HepG2 (cell line): ENCODE data around the gene NCKIPSD. TPM values are rescaled to one million over a fixed set of nuclear protein-coding genes. Genes with fewer than 3 reads are reported as not detected.
A peak's percentile ranks its signal among the peaks of the same experiment; 100 is the strongest.
"Not testable (repeated sequence)": the region's sequence is repeated elsewhere in the genome, so short reads cannot be mapped to it uniquely, and the experiment has no call there.

Experiments used
- ATAC-seq: fragments of 200-7000 bp; cut with Tn5 transposase; 3 replicates; pipeline ENCODE4 v1.9.1; 2020; ENCODE audit warnings: mild to moderate bottlenecking, moderate library complexity
- BruUV-seq: library from RNA; stranded (reverse); fragments of 400-500 nt; replicated peaks from 2 replicates; lab custom pipeline; 2021; lab: Mats Ljungman, UMichigan
- CTCF ChIA-PET: fragments of 300-600 bp; formaldehyde crosslinking; extraction: SDS; loops from one replicate; lab custom pipeline; 2021; ENCODE audit warnings: low total read pairs, inconsistent platforms, low intra/inter-chr PET ratio; lab: Yijun Ruan, JAX
- POLR2A ChIA-PET: fragments of 350-600 bp; sonication (Branson Sonifier 250); formaldehyde crosslinking; loops from one replicate; lab custom pipeline; 2020; ENCODE audit warnings: antibody characterized with exemption, inconsistent platforms; lab: Yijun Ruan, JAX
- DNase-seq: peaks from one replicate; pipeline ENCODE4 v3.0.0-alpha.2; 2015; ENCODE audit warnings: low spot score
- FAIRE-seq: peaks from 3 replicates; lab custom pipeline; 2011; peaks lifted over from hg19 to GRCh38; lab: Jason Lieb, UNC
- H2AFZ ChIP-seq: one replicate; pipeline ENCODE4 v1.6.1; 2011; ENCODE audit warnings: low read length, inconsistent platforms
- H3K27ac ChIP-seq: fragments of 300-600 bp; 3 replicates; pipeline ENCODE4 v1.8.0; 2011; ENCODE audit warnings: mixed run types, mild to moderate bottlenecking, mixed read lengths, low read length, inconsistent platforms; ENCODE audit not compliant: insufficient read depth; ENCODE audit errors: extremely low read length
- H3K27me3 ChIP-seq, 2 experiments: fragments of 200-600 bp in 1 of 2; 2 replicates in 1 of 2; 3 replicates in 1 of 2; pipeline versions ENCODE4 v1.6.0 to v1.8.0; 2011; ENCODE audit warnings: low read length in 2 of 2, mild to moderate bottlenecking in 2 of 2, moderate library complexity in 2 of 2, inconsistent platforms in 1 of 2; ENCODE audit not compliant: insufficient read depth in 2 of 2, control insufficient read depth in 1 of 2
- H3K36me3 ChIP-seq, 2 experiments: fragments of 200-600 bp in 1 of 2; replicated peaks in 1 of 2; 2 replicates in 1 of 2; 3 replicates in 1 of 2; pipeline versions ENCODE4 v1.5.1 to v1.8.0; 2011; ENCODE audit warnings: low read length in 2 of 2, inconsistent platforms in 1 of 2; ENCODE audit not compliant: insufficient read depth in 2 of 2, control insufficient read depth in 1 of 2
- H3K4me1 ChIP-seq: 2 replicates; pipeline ENCODE4 v1.5.1; 2012; ENCODE audit warnings: low read length, inconsistent platforms; ENCODE audit not compliant: insufficient read depth
- H3K4me2 ChIP-seq: 2 replicates; pipeline ENCODE4 v1.6.0; 2011; ENCODE audit warnings: low read depth, low read length, inconsistent platforms
- H3K4me3 ChIP-seq, 3 experiments: fragments of 200-600 bp in 1 of 3; sonication (generic), shearing (Covaris generic) in 1 of 3; replicated peaks in 1 of 3; 2 replicates each; pipeline ENCODE4 v1.5.1; 2011 to 2016; ENCODE audit warnings: low read length in 3 of 3, inconsistent platforms in 2 of 3, low read depth in 2 of 3, mild to moderate bottlenecking in 2 of 3, control low read depth in 1 of 3, mixed read lengths in 1 of 3; ENCODE audit not compliant: insufficient read depth in 1 of 3
- H3K79me2 ChIP-seq: one replicate; pipeline ENCODE4 v1.6.1; 2011; ENCODE audit warnings: low read length, inconsistent platforms; ENCODE audit not compliant: insufficient read depth
- H3K9ac ChIP-seq: 2 replicates; pipeline ENCODE4 v1.6.0; 2011; ENCODE audit warnings: mild to moderate bottlenecking, low read depth, low read length, inconsistent platforms; ENCODE audit not compliant: insufficient read depth
- H3K9me3 ChIP-seq: 2 replicates; pipeline ENCODE4 v1.5.1; 2012; ENCODE audit warnings: mild to moderate bottlenecking, low read length
- H4K20me1 ChIP-seq: 2 replicates; pipeline ENCODE4 v1.6.0; 2011; ENCODE audit warnings: inconsistent platforms, mild to moderate bottlenecking, low read length, moderate library complexity; ENCODE audit not compliant: insufficient read depth
- ARID5B ChIP-seq: IDR thresholded peaks from 2 replicates; pipeline ENCODE4 v1.4.0; 2020; ENCODE audit warnings: mild to moderate bottlenecking, missing genetic modification reagents
- FOXP1 ChIP-seq, 2 experiments: fragments of 450-650 bp in 1 of 2; IDR thresholded peaks; 2 replicates each; pipeline ENCODE4 v1.6.1; 2017 to 2018; ENCODE audit warnings: antibody characterized with exemption in 1 of 2
- FOXP4 ChIP-seq: sonication (generic); formaldehyde crosslinking; IDR thresholded peaks from 2 replicates; pipeline ENCODE4 v1.4.0; 2020; ENCODE audit warnings: missing genetic modification reagents
- HDAC1 ChIP-seq: sonication (generic); formaldehyde crosslinking; IDR thresholded peaks from 2 replicates; pipeline ENCODE4 v1.5.1; 2020; ENCODE audit warnings: mild to moderate bottlenecking, missing genetic modification reagents
- NR2F6 ChIP-seq, 2 experiments: IDR thresholded peaks; 2 replicates each; pipeline ENCODE4 v1.6.1; 2016; ENCODE audit warnings: antibody characterized with exemption in 1 of 2, mild to moderate bottlenecking in 1 of 2
- RFX3 ChIP-seq: IDR thresholded peaks from 2 replicates; pipeline ENCODE4 v1.6.1; 2016; ENCODE audit warnings: missing biosample characterization, missing genetic modification reagents
- SOX13 ChIP-seq, 3 experiments: fragments of 450-650 bp in 1 of 3; sonication (generic) in 1 of 3; formaldehyde crosslinking in 1 of 3; IDR thresholded peaks in 2 of 3; conservative IDR thresholded peaks in 1 of 3; 2 replicates each; pipeline versions ENCODE4 v1.5.0 to v1.6.1; 2016 to 2020; ENCODE audit warnings: antibody characterized with exemption in 1 of 3, mild to moderate bottlenecking in 1 of 3, missing compliant biosample characterization in 1 of 3, missing genetic modification reagents in 1 of 3, moderate library complexity in 1 of 3
- SOX5 ChIP-seq: IDR thresholded peaks from 2 replicates; pipeline ENCODE4 v1.6.1; 2016; ENCODE audit warnings: borderline replicate concordance
- SOX6 ChIP-seq, 2 experiments: fragments of 450-650 bp in 1 of 2; sonication (generic) in 1 of 2; formaldehyde crosslinking in 1 of 2; IDR thresholded peaks; 2 replicates each; pipeline versions ENCODE4 v1.4.0 to v1.6.1; 2017 to 2020; ENCODE audit warnings: antibody characterized with exemption in 1 of 2, mild to moderate bottlenecking in 1 of 2, missing genetic modification reagents in 1 of 2
- ZNF652 ChIP-seq: IDR thresholded peaks from 2 replicates; pipeline ENCODE4 v1.6.1; 2016; ENCODE audit warnings: low read depth, borderline replicate concordance
- WGBS: methylation state at CpG from one replicate; pipeline ENCODE4 v1.1.6; 2017; ENCODE audit warnings: low lambda C conversion rate; 5-methylcytosine and 5-hydroxymethylcytosine counted together
- in situ Hi-C: cut with HindIII; loops from 2 replicates; pipeline ENCODE4 v1.10.0; 2017; ENCODE audit warnings: low pct_unique_long_range_greater_than_20kb; ENCODE audit not compliant: extremely low pct_ligation_motif_present
- intact Hi-C: fragments of 100-400 bp; cut with micrococcal nuclease; formaldehyde crosslinking; loops from one replicate; pipeline ENCODE4 v1.10.0; 2022; ENCODE audit not compliant: unreplicated experiment
- polyA plus RNA-seq, 8 experiments: library from polyadenylated mRNA; depleted of rRNA in 3 of 8; stranded (reverse) in 7 of 8; unstranded in 1 of 8; fragments of >200 nt; fragmentation: Illumina TruSeq in 4 of 8; extraction: Trizol in 4 of 8; gene quantifications; 2 replicates each; pipeline versions ENCODE4 v1.2.1 to v1.2.3, GENCODE V29; 2011 to 2016; ENCODE audit warnings: low read depth in 4 of 8, missing spikeins in 1 of 8, mixed read lengths in 1 of 8; ENCODE audit not compliant: insufficient read depth in 1 of 8
- total RNA-seq, 5 experiments: library from RNA; depleted of rRNA; stranded (reverse); fragments of >200 nt; fragmentation: Illumina TruSeq; extraction: Trizol; gene quantifications; 2 replicates each; pipeline ENCODE4 v1.2.3, GENCODE V29; 2016; ENCODE audit warnings: low read depth in 1 of 5
- TF ChIP-seq, protein P1 (sequence below): sonication (generic); formaldehyde crosslinking; IDR thresholded peaks from 2 replicates; pipeline ENCODE4 v1.4.0; 2020; ENCODE audit warnings: missing genetic modification reagents, mild to moderate bottlenecking, borderline replicate concordance
- TF ChIP-seq, protein P2 (sequence below): IDR thresholded peaks from 2 replicates; pipeline ENCODE4 v1.6.1; 2016; ENCODE audit warnings: mild to moderate bottlenecking

Gene NCKIPSD
- total and polyA plus RNA-seq, 2 of the 13 experiments (the other 11 are each of a cell fraction or from before 2014, with no cell fraction given), result 13.5 to 35.2 TPM

- H3K79me2 ChIP-seq; DNase-seq; BruUV-seq; FAIRE-seq; H2AFZ ChIP-seq; intact Hi-C loops; H3K36me3 ChIP-seq; in situ Hi-C loops; H3K27ac ChIP-seq; H4K20me1 ChIP-seq; H3K27me3 ChIP-seq; CTCF ChIA-PET; H3K9ac ChIP-seq; H3K9me3 ChIP-seq; TF ChIP-seq FOXP1 (IDR thresholded peaks at IDR 0.05); NR2F6 (CRISPR knock-in tag; IDR thresholded peaks at IDR 0.05); SOX6 (IDR thresholded peaks at IDR 0.05); SOX13 (IDR thresholded peaks at IDR 0.05): not testable (repeated sequence)
- peak overlapping the region; percentile 75 for H3K4me2 ChIP-seq
- peak; percentile 33 for ATAC-seq
- POLR2A ChIA-PET, result interaction anchor here (0.6 to 1.3 kb wide), 2 partner anchors 18 to 611 kb away, joined by 4 read pairs; partner anchors contain the start of gene IP6K2
- peak overlapping the region; percentile 11 to 37 (median 36); a peak in 5 of 6 replicates for H3K4me3 ChIP-seq
- 2% methylated on average over 7 of the region's 8 CpGs for WGBS
- peaks cover 44% of the 10 kb centered on the region for H3K4me1 ChIP-seq
- TF ChIP-seq FOXP1 (CRISPR knock-in tag; IDR thresholded peaks at IDR 0.05) (peak; percentile 38; the same call in 1 of the 2 replicates), FOXP4 (CRISPR knock-in tag) (peak; percentile 29; the same call in 1 of the 2 replicates), ZNF652 (CRISPR knock-in tag) (0 out of 2 replicates have a peak, but pooled peaks have one; percentile 20), NR2F6 (IDR thresholded peaks at IDR 0.05) (0 out of 2 replicates have a peak, but pooled peaks have one; percentile 14), RFX3 (CRISPR knock-in tag) (peak; percentile 68), HDAC1 (CRISPR knock-in tag) (0 out of 2 replicates have a peak, but pooled peaks have one; percentile 18), SOX6 (CRISPR knock-in tag; IDR thresholded peaks at IDR 0.05) (peak; percentile 85), ARID5B (CRISPR knock-in tag) (peak; percentile 26; the same call in 1 of the 2 replicates), SOX13 (CRISPR knock-in tag; conservative IDR thresholded peaks at IDR 0.05 in 1 of 2, IDR thresholded peaks at IDR 0.05 in 1 of 2) (peak in 1 of 2 experiments; percentile 70; a peak in 2 of 4 replicates), SOX5 (CRISPR knock-in tag) (peak; percentile 46; the same call in 1 of the 2 replicates)
- TF ChIP-seq, protein P1, sequence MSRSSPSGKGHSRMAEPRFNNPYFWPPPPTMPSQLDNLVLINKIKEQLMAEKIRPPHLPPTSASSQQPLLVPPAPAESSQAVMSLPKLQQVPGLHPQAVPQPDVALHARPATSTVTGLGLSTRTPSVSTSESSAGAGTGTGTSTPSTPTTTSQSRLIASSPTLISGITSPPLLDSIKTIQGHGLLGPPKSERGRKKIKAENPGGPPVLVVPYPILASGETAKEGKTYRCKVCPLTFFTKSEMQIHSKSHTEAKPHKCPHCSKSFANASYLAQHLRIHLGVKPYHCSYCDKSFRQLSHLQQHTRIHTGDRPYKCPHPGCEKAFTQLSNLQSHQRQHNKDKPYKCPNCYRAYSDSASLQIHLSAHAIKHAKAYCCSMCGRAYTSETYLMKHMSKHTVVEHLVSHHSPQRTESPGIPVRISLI (CRISPR knock-in tag), result peak; percentile 90
- TF ChIP-seq, protein P2, sequence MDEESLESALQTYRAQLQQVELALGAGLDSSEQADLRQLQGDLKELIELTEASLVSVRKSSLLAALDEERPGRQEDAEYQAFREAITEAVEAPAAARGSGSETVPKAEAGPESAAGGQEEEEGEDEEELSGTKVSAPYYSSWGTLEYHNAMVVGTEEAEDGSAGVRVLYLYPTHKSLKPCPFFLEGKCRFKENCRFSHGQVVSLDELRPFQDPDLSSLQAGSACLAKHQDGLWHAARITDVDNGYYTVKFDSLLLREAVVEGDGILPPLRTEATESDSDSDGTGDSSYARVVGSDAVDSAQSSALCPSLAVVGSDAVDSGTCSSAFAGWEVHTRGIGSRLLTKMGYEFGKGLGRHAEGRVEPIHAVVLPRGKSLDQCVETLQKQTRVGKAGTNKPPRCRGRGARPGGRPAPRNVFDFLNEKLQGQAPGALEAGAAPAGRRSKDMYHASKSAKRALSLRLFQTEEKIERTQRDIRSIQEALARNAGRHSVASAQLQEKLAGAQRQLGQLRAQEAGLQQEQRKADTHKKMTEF (CRISPR knock-in tag), result peak; percentile 43; the same call in 1 of the 2 replicates
Observed at GRCh38 chr3:48735075-48735767, 49.5 kb upstream of the NCKIPSD start.
